HFFc6 (cell line): ENCODE results near the gene EEF2. TPM values are rescaled to one million over a fixed set of nuclear protein-coding genes. Genes with fewer than 3 reads are reported as not detected.

Source experiments
- DNase-seq: peaks from one replicate; pipeline ENCODE4 v3.0.0-alpha.2; 2018
- H3K27ac Mint-ChIP-seq: 2 replicates; pipeline ENCODE4 v1.8.0; 2020; ENCODE audit warnings: mild to moderate bottlenecking, mixed read lengths
- H3K27me3 Mint-ChIP-seq: 2 replicates; pipeline ENCODE4 v1.8.0; 2021; ENCODE audit warnings: mild to moderate bottlenecking, moderate library complexity, mixed read lengths; ENCODE audit not compliant: insufficient read depth
- H3K36me3 Mint-ChIP-seq: 2 replicates; pipeline ENCODE4 v1.8.0; 2021; ENCODE audit warnings: low read depth, mixed read lengths
- H3K4me1 Mint-ChIP-seq: 2 replicates; pipeline ENCODE4 v1.8.0; 2020; ENCODE audit warnings: low read depth, mixed read lengths
- H3K4me3 Mint-ChIP-seq: 2 replicates; pipeline ENCODE4 v1.8.0; 2020; ENCODE audit warnings: mild to moderate bottlenecking, moderate library complexity, mixed read lengths
- H3K9me3 Mint-ChIP-seq: 2 replicates; pipeline ENCODE4 v1.8.0; 2020; ENCODE audit warnings: mild to moderate bottlenecking, mixed read lengths
- total RNA-seq, 6 experiments: library from RNA; stranded (reverse); fragmentation: NEBNext Ultra II Directional; extraction: Animal tissue kit (Norgen Biotek cat#: 25700); gene quantifications; 2 replicates in 1 of 6; 3 replicates in 5 of 6; pipeline ENCODE4 v1.2.3, GENCODE V29; 2021
- TF ChIP-seq, protein P1 (sequence below): fragments of 200-600 bp; sonication (generic); IDR thresholded peaks from 2 replicates; pipeline ENCODE4 v1.5.0; 2021; ENCODE audit warnings: antibody characterized with exemption, mild to moderate bottlenecking

EEF2 gene
- total RNA-seq, 6 experiments from 2014 or later: 2,555 to 2,867 (median 2,696) TPM

DNA sequence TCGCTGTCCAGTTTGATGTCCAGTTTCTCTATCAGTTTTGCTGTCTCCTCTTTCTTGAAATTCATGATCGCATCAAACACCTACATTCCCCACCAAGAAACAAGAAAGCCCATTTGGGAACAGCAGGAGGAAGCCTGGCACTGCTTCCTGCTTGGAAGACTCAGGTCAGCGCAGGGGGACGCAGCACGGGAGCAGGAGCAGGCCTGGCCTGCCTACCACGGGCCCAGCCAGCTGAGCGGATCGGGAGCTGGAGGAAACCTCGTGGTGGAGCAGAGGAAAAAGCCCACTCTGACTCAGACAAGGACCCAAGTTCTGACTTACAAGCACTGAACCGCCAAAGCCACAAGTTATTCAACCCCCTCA, 3.9 kb downstream of the EEF2 start:
- DNase-seq: no peak
- H3K4me1 Mint-ChIP-seq: peaks cover 48% of the 10 kb centered on the region
- peaks cover 12% of the 10 kb centered on the region for H3K9me3 Mint-ChIP-seq
- TF ChIP-seq, protein P1, sequence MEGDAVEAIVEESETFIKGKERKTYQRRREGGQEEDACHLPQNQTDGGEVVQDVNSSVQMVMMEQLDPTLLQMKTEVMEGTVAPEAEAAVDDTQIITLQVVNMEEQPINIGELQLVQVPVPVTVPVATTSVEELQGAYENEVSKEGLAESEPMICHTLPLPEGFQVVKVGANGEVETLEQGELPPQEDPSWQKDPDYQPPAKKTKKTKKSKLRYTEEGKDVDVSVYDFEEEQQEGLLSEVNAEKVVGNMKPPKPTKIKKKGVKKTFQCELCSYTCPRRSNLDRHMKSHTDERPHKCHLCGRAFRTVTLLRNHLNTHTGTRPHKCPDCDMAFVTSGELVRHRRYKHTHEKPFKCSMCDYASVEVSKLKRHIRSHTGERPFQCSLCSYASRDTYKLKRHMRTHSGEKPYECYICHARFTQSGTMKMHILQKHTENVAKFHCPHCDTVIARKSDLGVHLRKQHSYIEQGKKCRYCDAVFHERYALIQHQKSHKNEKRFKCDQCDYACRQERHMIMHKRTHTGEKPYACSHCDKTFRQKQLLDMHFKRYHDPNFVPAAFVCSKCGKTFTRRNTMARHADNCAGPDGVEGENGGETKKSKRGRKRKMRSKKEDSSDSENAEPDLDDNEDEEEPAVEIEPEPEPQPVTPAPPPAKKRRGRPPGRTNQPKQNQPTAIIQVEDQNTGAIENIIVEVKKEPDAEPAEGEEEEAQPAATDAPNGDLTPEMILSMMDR: no peak
- peaks cover 60% of the 10 kb centered on the region for H3K36me3 Mint-ChIP-seq
- H3K4me3 Mint-ChIP-seq: peak overlapping the region; percentile 34; the same call in 1 of the 2 replicates
- H3K27ac Mint-ChIP-seq: peak overlapping the region; percentile 45; the same call in 1 of the 2 replicates
- H3K27me3 Mint-ChIP-seq: peaks cover 74% of the 10 kb centered on the region

DNA sequence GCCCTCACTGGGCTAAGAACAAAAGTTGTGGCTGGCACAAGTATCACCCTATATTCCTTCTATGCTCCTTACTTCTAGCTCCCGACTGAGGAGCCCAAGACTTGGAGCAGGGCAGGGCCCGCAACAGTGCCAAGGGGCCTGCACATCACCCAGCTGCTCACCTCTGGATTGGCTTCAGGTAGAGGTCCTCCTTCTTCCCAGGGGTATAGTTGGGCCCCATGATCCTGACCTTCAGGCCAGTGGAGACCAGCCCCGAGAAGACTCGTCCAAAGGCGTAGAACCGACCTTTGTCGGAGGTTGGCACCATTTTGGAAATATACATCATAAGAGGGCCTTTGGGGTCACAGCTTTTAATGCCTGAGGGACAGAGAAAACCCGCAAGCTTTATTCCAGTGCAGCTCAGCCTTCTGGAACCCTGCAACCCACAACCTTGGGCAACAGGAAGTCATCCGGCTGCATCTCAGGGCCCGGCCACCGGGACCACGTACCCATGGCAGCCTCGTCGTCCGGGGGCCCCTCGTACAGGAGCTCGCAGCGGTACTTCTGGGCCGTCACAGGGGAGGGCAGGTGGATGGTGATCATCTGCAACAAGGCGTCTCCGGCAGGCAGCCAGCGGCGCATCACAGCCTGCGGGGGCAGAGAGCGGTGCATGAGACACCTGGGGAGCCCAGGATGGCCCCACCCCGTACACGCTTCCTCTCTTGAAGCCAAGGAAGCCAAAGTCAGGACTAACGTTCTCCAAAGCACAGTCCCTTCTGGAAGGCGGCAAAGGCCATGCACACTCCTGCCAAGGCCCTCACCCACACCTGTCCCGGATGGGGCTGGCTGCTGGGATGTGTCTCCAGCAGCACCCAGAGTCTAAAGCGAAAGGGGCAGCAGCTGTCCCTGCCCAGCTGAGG, 4.7 kb downstream of the EEF2 start:
- peak overlapping the region; percentile 45; the same call in 1 of the 2 replicates for H3K27ac Mint-ChIP-seq
- no peak for DNase-seq
- peaks cover 80% of the 10 kb centered on the region for H3K27me3 Mint-ChIP-seq
- peaks cover 40% of the 10 kb centered on the region for H3K4me1 Mint-ChIP-seq
- H3K4me3 Mint-ChIP-seq: peak overlapping the region; percentile 34; the same call in 1 of the 2 replicates
- H3K9me3 Mint-ChIP-seq: peaks cover 12% of the 10 kb centered on the region
- H3K36me3 Mint-ChIP-seq: peaks cover 68% of the 10 kb centered on the region
- TF ChIP-seq, protein P1: no peak

DNA sequence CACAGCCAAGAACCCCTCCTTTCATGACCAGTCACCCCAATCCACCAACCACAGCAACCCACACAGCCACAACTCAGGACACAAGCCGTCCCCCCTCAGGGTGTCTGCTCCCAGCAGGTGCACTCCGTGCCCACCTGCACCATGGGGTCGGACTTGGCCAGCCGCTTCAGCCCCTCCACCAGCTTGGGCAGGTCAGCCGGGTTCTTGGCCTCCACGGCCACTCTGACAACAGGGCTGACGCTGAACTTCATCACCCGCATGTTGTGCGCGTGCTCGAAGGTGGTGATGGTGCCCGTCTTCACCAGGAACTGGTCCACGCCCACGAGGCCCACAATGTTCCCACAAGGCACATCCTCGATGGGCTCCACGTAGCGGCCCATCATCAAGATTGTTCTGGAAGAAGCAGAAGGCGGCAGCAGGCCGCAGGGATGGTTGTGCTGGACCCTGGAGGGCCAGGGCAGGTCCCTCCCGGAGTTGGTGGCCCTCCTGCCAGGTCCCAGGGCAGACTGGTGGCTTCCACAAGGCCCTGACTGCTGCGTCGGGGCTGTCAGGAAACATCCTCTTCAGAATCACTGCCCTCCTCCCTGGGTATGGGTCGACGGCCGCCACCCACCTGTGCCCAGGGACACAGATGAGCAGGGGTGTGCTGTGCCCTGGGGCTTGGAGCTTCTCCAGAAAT, 5.5 kb downstream of the EEF2 start:
- H3K36me3 Mint-ChIP-seq: peaks cover 64% of the 10 kb centered on the region
- peaks cover 80% of the 10 kb centered on the region for H3K27me3 Mint-ChIP-seq
- peaks cover 40% of the 10 kb centered on the region for H3K4me1 Mint-ChIP-seq
- peak overlapping the region; percentile 69 for H3K27ac Mint-ChIP-seq
- H3K4me3 Mint-ChIP-seq: no peak overlapping the region
- peaks cover 11% of the 10 kb centered on the region for H3K9me3 Mint-ChIP-seq
- DNase-seq: no peak
- TF ChIP-seq, protein P1: no peak

DNA sequence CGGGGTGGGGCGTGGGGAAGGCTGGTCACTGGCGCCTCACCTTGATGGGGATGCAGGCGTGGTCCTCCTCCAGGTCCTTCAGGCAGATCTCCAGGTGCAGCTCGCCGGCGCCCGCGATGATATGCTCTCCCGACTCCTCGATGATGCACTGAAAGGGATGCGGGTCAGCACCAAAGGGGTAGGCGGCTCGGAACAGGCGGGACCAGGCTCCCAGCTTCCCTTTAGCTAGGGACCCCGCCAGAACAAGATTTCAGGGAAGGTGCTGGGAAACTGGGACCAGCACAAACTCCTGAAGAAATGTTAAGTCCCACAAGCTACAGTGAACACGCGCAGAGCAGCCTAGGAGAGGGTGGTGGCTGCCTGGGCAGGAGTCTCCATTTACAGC, 6.0 kb downstream of the EEF2 start:
- Mint-ChIP-seq H3K27me3 (peaks cover 74% of the 10 kb centered on the region), H3K36me3 (peaks cover 59% of the 10 kb centered on the region), H3K9me3 (peaks cover 6% of the 10 kb centered on the region), H3K4me1 (peaks cover 39% of the 10 kb centered on the region), H3K4me3 (no peak overlapping the region), H3K27ac (peak overlapping the region; percentile 69)
- TF ChIP-seq, protein P1: no peak
- no peak for DNase-seq

DNA sequence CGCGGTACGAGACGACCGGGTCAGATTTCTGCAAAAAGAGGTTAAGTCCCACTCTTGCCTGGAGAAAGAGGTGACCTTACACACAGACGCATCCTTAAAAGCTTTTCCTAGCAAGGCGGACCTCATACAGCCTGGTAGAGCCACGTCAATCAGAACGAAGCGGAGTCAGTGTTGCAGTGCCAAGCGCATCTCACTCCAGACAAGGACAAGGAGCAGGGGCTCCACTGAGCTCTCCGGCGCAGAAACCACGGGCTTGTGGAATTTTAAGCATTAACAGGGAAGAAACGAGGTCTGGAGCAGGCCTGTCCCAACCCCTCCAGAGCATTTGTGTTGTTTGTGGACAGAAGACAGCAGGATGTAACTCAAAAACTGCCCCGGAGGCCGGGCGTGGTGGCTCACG, 7.1 kb downstream of the EEF2 start:
- Mint-ChIP-seq H3K4me1 (peaks cover 28% of the 10 kb centered on the region), H3K9me3 (no peaks in the 10 kb centered on the region; the same call in 1 of the 2 replicates), H3K27me3 (peaks cover 63% of the 10 kb centered on the region), H3K36me3 (peaks cover 48% of the 10 kb centered on the region), H3K27ac (peak overlapping the region; percentile 63), H3K4me3 (peak overlapping the region; percentile 57)
- TF ChIP-seq, protein P1: no peak
- DNase-seq: no peak
